ENCODE measurements around the gene PRRG2.

GRCh38 chr19:49596407-49596806, 15.3 kb downstream of the PRRG2 start:
- no peak for TF ChIP-seq POLR2A (IDR thresholded peaks at IDR 0.05; ENCODE audit: low read length)
- no peak for TF ChIP-seq GATA1 (IDR thresholded peaks at IDR 0.05; ENCODE audit: low read depth, low read length)
